Stomach (tissue), 9 donors: ENCODE data around the gene VAPA. TPM values are rescaled to one million over a fixed set of nuclear protein-coding genes. Genes with fewer than 3 reads are reported as not detected.

ENCODE experiments used
- DNase-seq, 2 donors: peaks; one replicate each; pipeline versions ENCODE4 v3.0.0 to v3.0.0-alpha.2; 2013 to 2019
- H3K27ac ChIP-seq, 5 donors: fragments of 200-600 bp in 4 of 5; sonication (generic) in 4 of 5; one replicate each; pipeline ENCODE4 v1.5.1; 2013 to 2019; ENCODE audit warnings: mild to moderate bottlenecking in 1 of 5, moderate library complexity in 1 of 5
- H3K27me3 ChIP-seq, 3 donors: fragments of 200-600 bp; sonication (generic); one replicate each; pipeline ENCODE4 v1.5.1; 2017 to 2019; ENCODE audit warnings: mixed run types in 1 of 3
- H3K36me3 ChIP-seq, 4 donors: fragments of 200-600 bp; sonication (generic); 1 replicate in 3 of 4; 2 replicates in 1 of 4; pipeline ENCODE4 v1.5.1; 2016 to 2019
- H3K4me1 ChIP-seq, 4 donors: fragments of 200-600 bp; sonication (generic); one replicate each; pipeline ENCODE4 v1.5.1; 2016 to 2019
- H3K4me3 ChIP-seq, 4 donors: fragments of 200-600 bp; sonication (generic) in 3 of 4; one replicate each; pipeline ENCODE4 v1.5.1; 2016 to 2019; ENCODE audit warnings: mild to moderate bottlenecking in 1 of 4
- H3K9me3 ChIP-seq, 4 donors: fragments of 200-600 bp; sonication (generic); one replicate each; pipeline ENCODE4 v1.5.1; 2016 to 2019
- CTCF ChIP-seq, 7 experiments: fragments of 450-650 bp in 4 of 7; fragments of 200-600 bp in 3 of 7; sonication (generic) in 3 of 7; IDR thresholded peaks; one replicate each; pipeline ENCODE4 v1.5.1; 2016 to 2019; ENCODE audit warnings: antibody characterized with exemption in 7 of 7, control low read depth in 2 of 7, mild to moderate bottlenecking in 1 of 7
- EP300 ChIP-seq: sonication (generic); formaldehyde crosslinking; IDR thresholded peaks from one replicate; pipeline ENCODE4 v1.6.1; 2017; ENCODE audit warnings: antibody characterized with exemption
- POLR2A ChIP-seq, 4 donors: fragments of 450-650 bp; IDR thresholded peaks; one replicate each; pipeline ENCODE4 v1.6.1; 2016; ENCODE audit warnings: antibody characterized with exemption in 4 of 4, control low read depth in 2 of 4, mild to moderate bottlenecking in 1 of 4, moderate library complexity in 1 of 4
- POLR2AphosphoS5 ChIP-seq, 3 donors: sonication (generic); formaldehyde crosslinking; IDR thresholded peaks; one replicate each; pipeline ENCODE4 v1.6.1; 2016; ENCODE audit warnings: antibody characterized with exemption in 3 of 3
- whole genome bisulfite sequencing, 5 donors: extraction: QIAGEN DNeasy Blood & Tissue Kit in 3 of 5; methylation state at CpG; one replicate each; pipeline versions ENCODE4 v1.1.5 to v1.1.7; 2013 to 2018; 5-methylcytosine and 5-hydroxymethylcytosine counted together
- intact Hi-C: fragments of 100-400 bp; cut with DNase I; formaldehyde crosslinking; loops from one replicate; pipeline ENCODE4 v1.15.1; 2023; ENCODE audit warnings: low total_unique reads
- polyA plus RNA-seq, 3 donors: library from polyadenylated mRNA; stranded (reverse); fragments of 200-250 nt; gene quantifications; one replicate each; pipeline ENCODE4 v1.2.3, GENCODE V29; 2013
- total RNA-seq, 5 donors: library from RNA; depleted of rRNA; stranded (reverse); fragments of >200 nt; gene quantifications; one replicate each; pipeline versions ENCODE4 v1.1.0 to v1.2.3, GENCODE V29; 2014 to 2016
- donor health status: healthy with polysubstance abuse.
- donor health status: Bipolar disorder and iron deficiency.
- donor health status: healthy.

Gene VAPA
- total and polyA plus RNA-seq, 8 donors = 113 to 822 (median 169) TPM

GRCh38 chr18:9989481-9989880 is 75.7 kb downstream of the VAPA start:
- WGBS, 5 donors = 44 to 61% (median 52%) methylated on average over 5 of the region's 5 CpGs

GRCh38 chr18:9991011-9992000 is 77.5 kb downstream of the VAPA start:
- H3K4me3 ChIP-seq = no peak overlapping the region
- peak overlapping the region in 1 of 5 donors; percentile 49 for H3K27ac ChIP-seq
- H3K4me1 ChIP-seq = peaks cover 35 to 50% (median 40%) of the 10 kb centered on the region in 4 donors
- WGBS, 5 donors = 90 to 93% (median 93%) methylated on average over 29 of the region's 29 CpGs
- H3K9me3 ChIP-seq = no peaks in the 10 kb centered on the region
- H3K27me3 ChIP-seq = no peaks in the 10 kb centered on the region
- TF ChIP-seq CTCF (IDR thresholded peaks at IDR 0.05) (no peak), EP300 (no peak), POLR2AphosphoS5 (IDR thresholded peaks at IDR 0.05) (no peak), POLR2A (IDR thresholded peaks at IDR 0.05) (no peak)
- intact Hi-C loops = no loop called here
- no peaks in the 10 kb centered on the region for H3K36me3 ChIP-seq
- DNase-seq = no peak

More at GRCh38 chr18:9989481-9989880, 75.7 kb downstream of the VAPA start:
- Histone ChIP-seq H3K4me1 (peaks cover 33 to 47% (median 38%) of the 10 kb centered on the region in 4 donors), H3K27me3 (no peaks in the 10 kb centered on the region), H3K27ac (no peak overlapping the region), H3K36me3 (no peaks in the 10 kb centered on the region), H3K9me3 (no peaks in the 10 kb centered on the region), H3K4me3 (no peak overlapping the region)
- TF ChIP-seq POLR2AphosphoS5 (IDR thresholded peaks at IDR 0.05) (no peak), POLR2A (IDR thresholded peaks at IDR 0.05) (no peak), CTCF (IDR thresholded peaks at IDR 0.05) (no peak), EP300 (no peak)
- DNase-seq = no peak
- intact Hi-C loops = no loop called here

- peaks cover 0 to 1% (median under 1%) of the 10 kb centered on the region in 4 donors for H3K9me3 ChIP-seq
- intact Hi-C loops = no loop called here
- H3K27me3 ChIP-seq = no peaks in the 10 kb centered on the region
- H3K27ac ChIP-seq = peak overlapping the region in 3 of 5 donors; percentile 32 to 49 (median 48)
- WGBS, 5 donors = 48 to 64% (median 62%) methylated on average over 9 of the region's 9 CpGs
- H3K4me3 ChIP-seq = no peak overlapping the region
- peak in 1 of 2 donors; percentile 80 for DNase-seq
- no peaks in the 10 kb centered on the region for H3K36me3 ChIP-seq
- peaks cover 30 to 47% (median 39%) of the 10 kb centered on the region in 4 donors for H3K4me1 ChIP-seq
- no peak for TF ChIP-seq EP300
Observed at GRCh38 chr18:9992300-9992972, 78.6 kb downstream of the VAPA start.

GRCh38 chr18:9992973-9993520 is 79.2 kb downstream of the VAPA start:
- WGBS, 5 donors = 85 to 90% (median 89%) methylated on average over 11 of the region's 11 CpGs
- peaks cover 27 to 40% (median 33%) of the 10 kb centered on the region in 4 donors for H3K4me1 ChIP-seq
- H3K27me3 ChIP-seq = no peaks in the 10 kb centered on the region
- TF ChIP-seq POLR2AphosphoS5 (IDR thresholded peaks at IDR 0.05) = no peak
- intact Hi-C loops = no loop called here
- DNase-seq = no peak
- H3K36me3 ChIP-seq = no peaks in the 10 kb centered on the region
- no peak overlapping the region for H3K4me3 ChIP-seq
- H3K9me3 ChIP-seq = peaks cover 0 to 8% (median 5%) of the 10 kb centered on the region in 4 donors
- peak overlapping the region in 4 of 5 donors; percentile 32 to 49 (median 42) for H3K27ac ChIP-seq

GRCh38 chr18:9993521-9994025 is 79.8 kb downstream of the VAPA start:
- H3K27me3 ChIP-seq = no peaks in the 10 kb centered on the region
- peak overlapping the region in 1 of 4 donors; percentile 15 for H3K4me3 ChIP-seq
- H3K27ac ChIP-seq = peak overlapping the region in 3 of 5 donors; percentile 32 to 49 (median 36)
- DNase-seq = peak in 1 of 2 donors; percentile 54
- WGBS, 5 donors = 42 to 59% (median 47%) methylated on average over 13 to 14 of the region's 14 CpGs
- peaks cover 21 to 35% (median 28%) of the 10 kb centered on the region in 4 donors for H3K4me1 ChIP-seq
- H3K36me3 ChIP-seq = no peaks in the 10 kb centered on the region
- TF ChIP-seq CTCF (IDR thresholded peaks at IDR 0.05) = no peak
- intact Hi-C loops = no loop called here
- H3K9me3 ChIP-seq = peaks cover 0 to 13% (median 10%) of the 10 kb centered on the region in 4 donors
